ENCODE data around the gene ABCB11.

ABCB11 gene

DNA sequence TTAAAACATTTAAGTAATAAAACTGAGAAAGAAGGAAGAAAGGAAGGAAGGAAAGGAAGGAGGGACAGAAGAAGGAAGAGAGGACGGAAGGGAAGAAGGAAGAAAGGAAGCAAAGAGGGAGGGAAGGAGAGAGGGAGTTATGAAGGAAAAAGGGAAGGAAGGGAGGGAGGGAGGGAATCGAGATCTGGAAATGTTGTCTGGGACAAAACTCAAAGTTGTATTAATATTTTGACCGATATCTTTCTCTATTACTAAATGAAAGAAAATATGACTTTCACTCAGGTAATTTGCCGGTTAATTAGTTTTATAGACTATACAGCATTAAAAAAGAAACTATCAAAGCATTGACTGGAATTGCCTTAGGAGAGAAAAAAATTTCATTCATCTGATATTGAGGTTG lies 85.6 kb downstream of the ABCB11 start:
- H3K27me3 ChIP-seq (replicated peaks; ENCODE audit: insufficient read depth, low read length) = no peaks in the 10 kb centered on the region
- TF ChIP-seq EZH2 (optimal IDR thresholded peaks at IDR 0.05; ENCODE audit: low read depth, low read length) (no peak), EZH2phosphoT487 (IDR thresholded peaks at IDR 0.05; ENCODE audit: low read length) (no peak)
- H3K79me2 ChIP-seq (ENCODE audit: low read length) = no peaks in the 10 kb centered on the region
- H3K27ac ChIP-seq (ENCODE audit: low read length) = no peak overlapping the region
- no peaks in the 10 kb centered on the region for H3F3A ChIP-seq (ENCODE audit: insufficient read depth, low read length)
- peaks cover 9% of the 10 kb centered on the region for H3K4me1 ChIP-seq (ENCODE audit: low read length)
- no peaks in the 10 kb centered on the region for H4K20me1 ChIP-seq (ENCODE audit: insufficient read depth, low read length)
- H3K9me2 ChIP-seq (replicated peaks; ENCODE audit: insufficient read depth, low read length) = no peaks in the 10 kb centered on the region
- no peak for DNase-seq
- no peaks in the 10 kb centered on the region for H3K36me3 ChIP-seq (replicated peaks; ENCODE audit: insufficient read depth, low read length)
- H2AFZ ChIP-seq (ENCODE audit: low read length) = no peak overlapping the region
- H3K4me2 ChIP-seq (ENCODE audit: low read depth, low read length) = no peak overlapping the region
- H3K4me3 ChIP-seq (ENCODE audit: low read length) = no peak overlapping the region
- H3K9ac ChIP-seq (ENCODE audit: low read length) = no peak overlapping the region
- no peaks in the 10 kb centered on the region for H3K9me3 ChIP-seq (replicated peaks; ENCODE audit: insufficient read depth, low read length)

DNA sequence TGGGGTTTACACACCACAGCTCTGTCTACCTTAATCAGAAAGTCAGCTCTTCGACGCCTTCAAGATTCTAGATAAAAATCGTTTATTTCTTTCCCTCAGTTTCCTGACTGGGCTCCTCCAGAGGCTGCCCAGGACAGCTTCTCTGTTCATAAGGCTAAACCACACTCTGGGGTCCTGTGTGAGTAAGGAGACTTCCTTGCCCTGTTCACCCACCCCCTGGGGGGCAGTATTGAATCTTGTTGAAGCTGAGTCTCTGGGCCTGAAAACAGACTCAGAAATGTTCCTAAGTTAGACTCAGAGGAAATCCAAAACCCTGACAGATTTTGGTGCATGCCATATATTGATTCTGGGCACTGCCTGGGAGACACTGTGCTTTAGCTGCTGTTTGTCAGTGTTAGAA lies 87.1 kb downstream of the ABCB11 start:
- no peaks in the 10 kb centered on the region for H3K9me3 ChIP-seq (replicated peaks; ENCODE audit: insufficient read depth, low read length)
- H3K79me2 ChIP-seq (ENCODE audit: low read length) = no peaks in the 10 kb centered on the region
- no peak for TF ChIP-seq EZH2 (optimal IDR thresholded peaks at IDR 0.05; ENCODE audit: low read depth, low read length)
- TF ChIP-seq, protein P1, sequence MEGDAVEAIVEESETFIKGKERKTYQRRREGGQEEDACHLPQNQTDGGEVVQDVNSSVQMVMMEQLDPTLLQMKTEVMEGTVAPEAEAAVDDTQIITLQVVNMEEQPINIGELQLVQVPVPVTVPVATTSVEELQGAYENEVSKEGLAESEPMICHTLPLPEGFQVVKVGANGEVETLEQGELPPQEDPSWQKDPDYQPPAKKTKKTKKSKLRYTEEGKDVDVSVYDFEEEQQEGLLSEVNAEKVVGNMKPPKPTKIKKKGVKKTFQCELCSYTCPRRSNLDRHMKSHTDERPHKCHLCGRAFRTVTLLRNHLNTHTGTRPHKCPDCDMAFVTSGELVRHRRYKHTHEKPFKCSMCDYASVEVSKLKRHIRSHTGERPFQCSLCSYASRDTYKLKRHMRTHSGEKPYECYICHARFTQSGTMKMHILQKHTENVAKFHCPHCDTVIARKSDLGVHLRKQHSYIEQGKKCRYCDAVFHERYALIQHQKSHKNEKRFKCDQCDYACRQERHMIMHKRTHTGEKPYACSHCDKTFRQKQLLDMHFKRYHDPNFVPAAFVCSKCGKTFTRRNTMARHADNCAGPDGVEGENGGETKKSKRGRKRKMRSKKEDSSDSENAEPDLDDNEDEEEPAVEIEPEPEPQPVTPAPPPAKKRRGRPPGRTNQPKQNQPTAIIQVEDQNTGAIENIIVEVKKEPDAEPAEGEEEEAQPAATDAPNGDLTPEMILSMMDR (IDR thresholded peaks at IDR 0.05; ENCODE audit: low read length) = no peak
- no peak for TF ChIP-seq EZH2phosphoT487 (IDR thresholded peaks at IDR 0.05; ENCODE audit: low read length)
- H3F3A ChIP-seq (ENCODE audit: insufficient read depth, low read length) = no peaks in the 10 kb centered on the region
- H3K36me3 ChIP-seq (replicated peaks; ENCODE audit: insufficient read depth, low read length) = no peaks in the 10 kb centered on the region
- H3K27ac ChIP-seq (ENCODE audit: low read length) = no peak overlapping the region
- DNase-seq = no peak
- H3K4me3 ChIP-seq (ENCODE audit: low read length) = no peak overlapping the region
- no peak overlapping the region for H2AFZ ChIP-seq (ENCODE audit: low read length)
- H4K20me1 ChIP-seq (ENCODE audit: insufficient read depth, low read length) = no peaks in the 10 kb centered on the region
- no peaks in the 10 kb centered on the region for H3K27me3 ChIP-seq (replicated peaks; ENCODE audit: insufficient read depth, low read length)
- peaks cover 9% of the 10 kb centered on the region for H3K4me1 ChIP-seq (ENCODE audit: low read length)
- H3K9ac ChIP-seq (ENCODE audit: low read length) = no peak overlapping the region
- H3K9me2 ChIP-seq (replicated peaks; ENCODE audit: insufficient read depth, low read length) = no peaks in the 10 kb centered on the region
- H3K4me2 ChIP-seq (ENCODE audit: low read depth, low read length) = no peak overlapping the region

- no peak overlapping the region for H3K4me2 ChIP-seq (ENCODE audit: low read depth, low read length)
- TF ChIP-seq EZH2 (optimal IDR thresholded peaks at IDR 0.05; ENCODE audit: low read depth, low read length) (no peak), EZH2phosphoT487 (IDR thresholded peaks at IDR 0.05; ENCODE audit: low read length) (no peak)
- TF ChIP-seq, protein P1 (IDR thresholded peaks at IDR 0.05; ENCODE audit: low read length) = no peak
- DNase-seq = no peak
- H2AFZ ChIP-seq (ENCODE audit: low read length) = no peak overlapping the region
- no peak overlapping the region for H3K27ac ChIP-seq (ENCODE audit: low read length)
- no peaks in the 10 kb centered on the region for H3K36me3 ChIP-seq (replicated peaks; ENCODE audit: insufficient read depth, low read length)
- H4K20me1 ChIP-seq (ENCODE audit: insufficient read depth, low read length) = no peaks in the 10 kb centered on the region
- H3K9me3 ChIP-seq (replicated peaks; ENCODE audit: insufficient read depth, low read length) = no peaks in the 10 kb centered on the region
- H3K4me3 ChIP-seq (ENCODE audit: low read length) = no peak overlapping the region
- no peaks in the 10 kb centered on the region for H3K9me2 ChIP-seq (replicated peaks; ENCODE audit: insufficient read depth, low read length)
- 0 out of 2 replicates have a peak, but pooled peaks cover 3% of the 10 kb centered on the region for H3K4me1 ChIP-seq (ENCODE audit: low read length)
- no peaks in the 10 kb centered on the region for H3K79me2 ChIP-seq (ENCODE audit: low read length)
- H3K9ac ChIP-seq (ENCODE audit: low read length) = no peak overlapping the region
- H3K27me3 ChIP-seq (replicated peaks; ENCODE audit: insufficient read depth, low read length) = no peaks in the 10 kb centered on the region
- H3F3A ChIP-seq (ENCODE audit: insufficient read depth, low read length) = no peaks in the 10 kb centered on the region
Observed at GRCh38 chr2:168941297-168941696, 89.8 kb downstream of the ABCB11 start.

DNA sequence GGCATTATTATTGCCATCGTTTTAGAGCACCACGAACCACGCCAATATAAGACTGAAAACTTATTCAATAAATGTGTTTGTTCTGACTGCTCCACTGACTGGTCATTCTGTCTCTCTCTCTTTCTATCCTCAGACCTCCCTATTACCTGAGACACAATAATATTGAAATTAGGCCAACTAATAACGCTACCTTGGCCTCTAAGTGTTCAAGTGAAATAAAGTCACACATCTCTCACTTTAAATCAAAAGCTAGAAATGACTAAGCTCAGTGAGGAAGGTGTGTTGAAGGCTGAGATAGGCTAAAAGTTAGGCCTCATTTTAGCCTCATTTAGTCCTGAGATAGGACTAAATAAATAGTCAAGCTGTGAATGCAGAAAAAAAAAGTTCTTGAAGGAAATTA lies 91.2 kb downstream of the ABCB11 start:
- Histone ChIP-seq H3K27me3 (replicated peaks; ENCODE audit: insufficient read depth, low read length) (no peaks in the 10 kb centered on the region), H3K4me3 (ENCODE audit: low read length) (no peak overlapping the region), H3K9ac (ENCODE audit: low read length) (no peak overlapping the region), H2AFZ (ENCODE audit: low read length) (no peak overlapping the region), H3K9me3 (replicated peaks; ENCODE audit: insufficient read depth, low read length) (no peaks in the 10 kb centered on the region), H4K20me1 (ENCODE audit: insufficient read depth, low read length) (no peaks in the 10 kb centered on the region), H3K9me2 (replicated peaks; ENCODE audit: insufficient read depth, low read length) (no peaks in the 10 kb centered on the region), H3K36me3 (replicated peaks; ENCODE audit: insufficient read depth, low read length) (no peaks in the 10 kb centered on the region), H3K4me1 (ENCODE audit: low read length) (0 out of 2 replicates have a peak, but pooled peaks cover 3% of the 10 kb centered on the region), H3K4me2 (ENCODE audit: low read depth, low read length) (no peak overlapping the region), H3K27ac (ENCODE audit: low read length) (no peak overlapping the region), H3F3A (ENCODE audit: insufficient read depth, low read length) (no peaks in the 10 kb centered on the region), H3K79me2 (ENCODE audit: low read length) (no peaks in the 10 kb centered on the region)
- no peak for DNase-seq
- TF ChIP-seq EZH2 (optimal IDR thresholded peaks at IDR 0.05; ENCODE audit: low read depth, low read length) (no peak), EZH2phosphoT487 (IDR thresholded peaks at IDR 0.05; ENCODE audit: low read length) (no peak)
- TF ChIP-seq, protein P1 (IDR thresholded peaks at IDR 0.05; ENCODE audit: low read length) = no peak
